Fibroblast of the aortic adventitia (primary cell): ENCODE data around the gene UPK1A. TPM values are rescaled to one million over a fixed set of nuclear protein-coding genes. Genes with fewer than 3 reads are reported as not detected.

Experiments
- DNase-seq: peaks from one replicate; pipeline ENCODE4 v3.0.0-alpha.2; 2010; ENCODE audit warnings: low read depth
- H3K4me3 ChIP-seq: 2 replicates; pipeline ENCODE4 v1.5.1; 2011; ENCODE audit warnings: low read depth, mild to moderate bottlenecking, control low read depth, low read length, moderate library complexity
- CTCF ChIP-seq: IDR thresholded peaks from 2 replicates; pipeline ENCODE4 v1.5.1; 2011; ENCODE audit warnings: mild to moderate bottlenecking, low read length, control low read depth, inconsistent platforms; ENCODE audit not compliant: insufficient read depth
- total RNA-seq: library from RNA; depleted of rRNA; stranded (reverse); fragments of >200 nt; gene quantifications from 2 replicates; pipeline ENCODE4 v1.2.3, GENCODE V29; 2012; ENCODE audit warnings: low replicate concordance

Gene UPK1A
- total RNA-seq, result not detected in 2 replicates

- TF ChIP-seq CTCF, result no peak
Measured at GRCh38 chr19:35666251-35666913, at the start of gene UPK1A. Gene UPK1A (plus strand): TSS chr19:35666517. CDS start chr19:35666813, 296 bp downstream.

GRCh38 chr19:35618857-35619256 lies 47.5 kb upstream of the UPK1A start:
- H3K4me3 ChIP-seq, result no peak overlapping the region
- TF ChIP-seq CTCF, result no peak
- DNase-seq, result no peak

More at GRCh38 chr19:35666251-35666913, at the start of gene UPK1A:
- no peak within 1 kb of the TSS for H3K4me3 ChIP-seq
- no peak for DNase-seq

- DNase-seq, result no peak
- no peak overlapping the region for H3K4me3 ChIP-seq
- no peak for TF ChIP-seq CTCF
Measured at GRCh38 chr19:35619290-35619923, 46.9 kb upstream of the UPK1A start.

GRCh38 chr19:35620001-35620400 lies 46.3 kb upstream of the UPK1A start:
- no peak overlapping the region for H3K4me3 ChIP-seq
- no peak for DNase-seq
- no peak for TF ChIP-seq CTCF

GRCh38 chr19:35621708-35622107 lies 44.6 kb upstream of the UPK1A start:
- no peak for DNase-seq

GRCh38 chr19:35622750-35623149 lies 43.6 kb upstream of the UPK1A start:
- TF ChIP-seq CTCF, result no peak
- no peak overlapping the region for H3K4me3 ChIP-seq
- no peak for DNase-seq

More at GRCh38 chr19:35621708-35622107, 44.6 kb upstream of the UPK1A start:
- H3K4me3 ChIP-seq, result no peak overlapping the region
- no peak for TF ChIP-seq CTCF
